SH-SY5Y (cell line): ENCODE results near the gene DOC2A.

Experiments used
- GATA2 ChIP-seq: IDR thresholded peaks from 2 replicates; pipeline ENCODE4 v1.6.1; 2011; ENCODE audit warnings: mild to moderate bottlenecking, low read depth, low read length
- GATA3 ChIP-seq: IDR thresholded peaks from 2 replicates; pipeline ENCODE4 v1.6.1; 2011; ENCODE audit warnings: low read depth, mild to moderate bottlenecking, low read length, moderate library complexity

Gene DOC2A

GRCh38 chr16:29989111-29989858, 21.5 kb downstream of the DOC2A start:
- TF ChIP-seq GATA2 (no peak), GATA3 (no peak)

- TF ChIP-seq GATA2 (no peak), GATA3 (no peak)
Measured at GRCh38 chr16:29988346-29989075, 22.3 kb downstream of the DOC2A start.

- no peak for TF ChIP-seq GATA2
- no peak for TF ChIP-seq GATA3
Measured at GRCh38 chr16:29987371-29988085, 23.3 kb downstream of the DOC2A start.

- TF ChIP-seq GATA2, result no peak
- no peak for TF ChIP-seq GATA3
Measured at GRCh38 chr16:29986931-29987330, 23.9 kb downstream of the DOC2A start.

GRCh38 chr16:29986231-29986630, 24.6 kb downstream of the DOC2A start:
- no peak for TF ChIP-seq GATA3
- no peak for TF ChIP-seq GATA2

- TF ChIP-seq GATA2 (no peak), GATA3 (no peak)
Measured at GRCh38 chr16:29985271-29985811, 25.5 kb downstream of the DOC2A start.

GRCh38 chr16:29984764-29985147, 26.1 kb downstream of the DOC2A start:
- TF ChIP-seq GATA3 (no peak), GATA2 (no peak)

GRCh38 chr16:29984137-29984763, 26.6 kb downstream of the DOC2A start:
- TF ChIP-seq GATA2 (no peak), GATA3 (no peak)

- TF ChIP-seq GATA2, result no peak
- TF ChIP-seq GATA3, result no peak
Measured at GRCh38 chr16:29983420-29984136, 27.2 kb downstream of the DOC2A start.

GRCh38 chr16:29982560-29983419, 28.0 kb downstream of the DOC2A start:
- TF ChIP-seq GATA2 (no peak), GATA3 (no peak)

- TF ChIP-seq GATA2 (no peak), GATA3 (no peak)
Measured at GRCh38 chr16:29978564-29979270, 32.1 kb downstream of the DOC2A start.

GRCh38 chr16:29978081-29978480, 32.7 kb downstream of the DOC2A start:
- TF ChIP-seq GATA3 (no peak), GATA2 (no peak)
